GM18873 (cell line): ENCODE results near the gene VCPKMT.

ENCODE experiments used
- ATAC-seq: cut with Tn5 transposase; IDR thresholded peaks from one replicate; pipeline ENCODE4 v1.9.1; 2021; ENCODE audit warnings: mild to moderate bottlenecking, moderate library complexity, moderate number of reproducible peaks; ENCODE audit not compliant: unreplicated experiment, low FRiP score

Gene VCPKMT

GRCh38 chr14:50068496-50068895 lies 47.9 kb downstream of the VCPKMT start:
- ATAC-seq, result no peak

- ATAC-seq, result no peak
Measured at GRCh38 chr14:50067723-50068495, 48.5 kb downstream of the VCPKMT start.

- no peak for ATAC-seq
Measured at GRCh38 chr14:50065583-50065982, 50.8 kb downstream of the VCPKMT start.

GRCh38 chr14:50064993-50065392 lies 51.4 kb downstream of the VCPKMT start:
- peak; percentile 67 for ATAC-seq

GRCh38 chr14:50063876-50064420 lies 52.4 kb downstream of the VCPKMT start:
- no peak for ATAC-seq

GRCh38 chr14:50062438-50063085 lies 53.8 kb downstream of the VCPKMT start:
- no peak for ATAC-seq

- ATAC-seq, result peak; percentile 41
Measured at GRCh38 chr14:50061664-50062437, 54.5 kb downstream of the VCPKMT start.

GRCh38 chr14:50060871-50061663 lies 55.3 kb downstream of the VCPKMT start:
- ATAC-seq, result no peak

- no peak for ATAC-seq
Measured at GRCh38 chr14:50059763-50060616, 56.4 kb downstream of the VCPKMT start.
